Subcutaneous abdominal adipose tissue (tissue), 5 donors: Measurements from ENCODE around the gene LRRFIP1.

ENCODE experiments used
- H3K27ac ChIP-seq: one replicate; pipeline ENCODE4 v1.7.0; 2013; ENCODE audit warnings: low read depth, mild to moderate bottlenecking, inconsistent platforms, low read length, moderate library complexity
- H3K27me3 ChIP-seq, 5 donors: one replicate each; pipeline ENCODE4 v1.7.0; 2013; ENCODE audit warnings: low read length in 5 of 5, inconsistent platforms in 1 of 5; ENCODE audit not compliant: control insufficient read depth in 5 of 5, insufficient read depth in 4 of 5
- H3K36me3 ChIP-seq, 5 donors: one replicate each; pipeline ENCODE4 v1.7.0; 2013; ENCODE audit warnings: low read length in 5 of 5; ENCODE audit not compliant: control insufficient read depth in 5 of 5, insufficient read depth in 5 of 5
- H3K4me1 ChIP-seq, 5 donors: one replicate each; pipeline ENCODE4 v1.7.0; 2013; ENCODE audit warnings: low read length in 5 of 5, mild to moderate bottlenecking in 3 of 5, moderate library complexity in 1 of 5; ENCODE audit not compliant: control insufficient read depth in 5 of 5, insufficient read depth in 5 of 5
- H3K4me3 ChIP-seq, 5 donors: one replicate each; pipeline ENCODE4 v1.7.0; 2013; ENCODE audit warnings: low read length in 5 of 5, low read depth in 1 of 5
- H3K9ac ChIP-seq, 5 donors: one replicate each; pipeline ENCODE4 v1.7.0; 2013; ENCODE audit warnings: low read length in 5 of 5, mild to moderate bottlenecking in 4 of 5, moderate library complexity in 3 of 5
- H3K9me3 ChIP-seq, 5 donors: one replicate each; pipeline ENCODE4 v1.7.0; 2013; ENCODE audit warnings: low read length in 5 of 5; ENCODE audit not compliant: control insufficient read depth in 5 of 5
- donor health status: healthy.
- donor health status: healthy.
- donor health status: healthy.
- donor health status: healthy.
- donor health status: healthy.

The LRRFIP1 gene

GRCh38 chr2:237700512-237701032, 73.2 kb downstream of the LRRFIP1 start:
- Histone ChIP-seq H3K9ac (peak overlapping the region in 3 of 5 donors; percentile 23 to 89 (median 47)), H3K4me1 (peaks cover 35 to 93% (median 70%) of the 10 kb centered on the region in 5 donors), H3K27ac (peak overlapping the region; percentile 79), H3K27me3 (no peaks in the 10 kb centered on the region), H3K36me3 (no peaks in the 10 kb centered on the region), H3K4me3 (peak overlapping the region in 2 of 5 donors; percentile 11 to 13), H3K9me3 (no peaks in the 10 kb centered on the region)

- H3K4me1 ChIP-seq: peaks cover 35 to 93% (median 68%) of the 10 kb centered on the region in 5 donors
Observed at GRCh38 chr2:237701033-237701858, 73.9 kb downstream of the LRRFIP1 start.

GRCh38 chr2:237701859-237702390, 74.5 kb downstream of the LRRFIP1 start:
- H3K4me3 ChIP-seq: peak overlapping the region in 2 of 5 donors; percentile 29 to 30
- peaks cover 32 to 93% (median 62%) of the 10 kb centered on the region in 5 donors for H3K4me1 ChIP-seq
- H3K9ac ChIP-seq: peak overlapping the region in 1 of 5 donors; percentile 49

More at GRCh38 chr2:237701033-237701858, 73.9 kb downstream of the LRRFIP1 start:
- no peaks in the 10 kb centered on the region for H3K36me3 ChIP-seq
- H3K4me3 ChIP-seq: peak overlapping the region in 1 of 5 donors; percentile 11
- H3K27me3 ChIP-seq: no peaks in the 10 kb centered on the region
- peak overlapping the region; percentile 79 for H3K27ac ChIP-seq
- H3K9me3 ChIP-seq: no peaks in the 10 kb centered on the region
- H3K9ac ChIP-seq: peak overlapping the region in 3 of 5 donors; percentile 23 to 89 (median 47)

GRCh38 chr2:237702441-237703391, 75.3 kb downstream of the LRRFIP1 start:
- peaks cover 32 to 93% (median 66%) of the 10 kb centered on the region in 5 donors for H3K4me1 ChIP-seq
- no peaks in the 10 kb centered on the region for H3K27me3 ChIP-seq
- peak overlapping the region; percentile 79 for H3K27ac ChIP-seq
- H3K4me3 ChIP-seq: peak overlapping the region in 4 of 5 donors; percentile 9 to 32 (median 30)
- peak overlapping the region in 3 of 5 donors; percentile 13 to 49 (median 39) for H3K9ac ChIP-seq
- H3K36me3 ChIP-seq: no peaks in the 10 kb centered on the region
- no peaks in the 10 kb centered on the region for H3K9me3 ChIP-seq

More at GRCh38 chr2:237701859-237702390, 74.5 kb downstream of the LRRFIP1 start:
- Histone ChIP-seq H3K27me3 (no peaks in the 10 kb centered on the region), H3K27ac (peak overlapping the region; percentile 79), H3K9me3 (no peaks in the 10 kb centered on the region), H3K36me3 (no peaks in the 10 kb centered on the region)

- Histone ChIP-seq H3K9ac (no peak overlapping the region), H3K4me1 (peaks cover 29 to 85% (median 66%) of the 10 kb centered on the region in 5 donors), H3K27ac (no peak overlapping the region), H3K4me3 (no peak overlapping the region), H3K27me3 (no peaks in the 10 kb centered on the region), H3K36me3 (peaks cover 0 to 16% (median 11%) of the 10 kb centered on the region in 5 donors), H3K9me3 (no peaks in the 10 kb centered on the region)
Observed at GRCh38 chr2:237704501-237705434, 77.4 kb downstream of the LRRFIP1 start.

GRCh38 chr2:237706257-237706656, 78.9 kb downstream of the LRRFIP1 start:
- Histone ChIP-seq H3K9me3 (no peaks in the 10 kb centered on the region), H3K4me3 (no peak overlapping the region), H3K27ac (peak overlapping the region; percentile 37), H3K36me3 (peaks cover 0 to 26% (median 16%) of the 10 kb centered on the region in 5 donors), H3K27me3 (no peaks in the 10 kb centered on the region), H3K9ac (no peak overlapping the region), H3K4me1 (peaks cover 16 to 70% (median 51%) of the 10 kb centered on the region in 5 donors)

- Histone ChIP-seq H3K9me3 (no peaks in the 10 kb centered on the region), H3K27me3 (no peaks in the 10 kb centered on the region), H3K4me3 (no peak overlapping the region), H3K27ac (peak overlapping the region; percentile 3), H3K36me3 (peaks cover 0 to 42% (median 28%) of the 10 kb centered on the region in 5 donors), H3K4me1 (peaks cover 5 to 56% (median 33%) of the 10 kb centered on the region in 5 donors), H3K9ac (no peak overlapping the region)
Observed at GRCh38 chr2:237708065-237708398, 80.6 kb downstream of the LRRFIP1 start.

GRCh38 chr2:237708491-237708890, 81.1 kb downstream of the LRRFIP1 start:
- no peak overlapping the region for H3K9ac ChIP-seq
- no peaks in the 10 kb centered on the region for H3K27me3 ChIP-seq
- H3K36me3 ChIP-seq: peaks cover 0 to 44% (median 28%) of the 10 kb centered on the region in 5 donors
- peaks cover 2 to 51% (median 29%) of the 10 kb centered on the region in 5 donors for H3K4me1 ChIP-seq
- no peaks in the 10 kb centered on the region for H3K9me3 ChIP-seq
- no peak overlapping the region for H3K4me3 ChIP-seq
- no peak overlapping the region for H3K27ac ChIP-seq
